ENCODE measurements around the gene ERAL1.
A peak's percentile ranks its signal among the peaks of the same experiment; 100 is the strongest.
"Not testable (repeated sequence)": the region's sequence is repeated elsewhere in the genome, so short reads cannot be mapped to it uniquely, and the experiment has no call there.

The ERAL1 gene

GRCh38 chr17:28892024-28892423, 37.2 kb downstream of the ERAL1 start:
- DNase-seq (ENCODE audit: low read depth, low spot score), result no peak
- no peak overlapping the region for H3K4me3 ChIP-seq (ENCODE audit: low read depth, low read length)
- no peak for TF ChIP-seq CTCF (IDR thresholded peaks at IDR 0.05; ENCODE audit: low read depth, low read length)
- in situ Hi-C loops (cut with HindIII; ENCODE audit: low sequenced_read_pairs), result no loop called here

GRCh38 chr17:28893248-28894183, 38.7 kb downstream of the ERAL1 start:
- H3K4me3 ChIP-seq (ENCODE audit: low read depth, low read length); DNase-seq (ENCODE audit: low read depth, low spot score); in situ Hi-C loops (cut with HindIII; ENCODE audit: low sequenced_read_pairs): not testable (repeated sequence)

- H3K4me3 ChIP-seq (ENCODE audit: low read depth, low read length), result no peak overlapping the region
- in situ Hi-C loops (cut with HindIII; ENCODE audit: low sequenced_read_pairs), result no loop called here
- no peak for TF ChIP-seq CTCF (IDR thresholded peaks at IDR 0.05; ENCODE audit: low read depth, low read length)
- no peak for DNase-seq (ENCODE audit: low read depth, low spot score)
These were observed 41.1 kb downstream of the ERAL1 start for GRCh38 chr17:28895794-28896447.

- in situ Hi-C loops (cut with HindIII; ENCODE audit: low sequenced_read_pairs), result no loop called here
- DNase-seq (ENCODE audit: low read depth, low spot score), result no peak
- H3K4me3 ChIP-seq (ENCODE audit: low read depth, low read length), result peak overlapping the region; percentile 76
- TF ChIP-seq CTCF (IDR thresholded peaks at IDR 0.05; ENCODE audit: low read depth, low read length), result no peak
These were observed 41.7 kb downstream of the ERAL1 start for GRCh38 chr17:28896491-28896883.

GRCh38 chr17:28896884-28897768, 42.3 kb downstream of the ERAL1 start, which contains the start of gene FLOT2:
Gene FLOT2 (minus strand): TSS chr17:28897733. CDS start chr17:28897574, 159 bp downstream.
- peak; percentile 14 for TF ChIP-seq CTCF (IDR thresholded peaks at IDR 0.05; ENCODE audit: low read depth, low read length)
- in situ Hi-C loops (cut with HindIII; ENCODE audit: low sequenced_read_pairs), result no loop called here
- DNase-seq (ENCODE audit: low read depth, low spot score), result peak; percentile 13
- peak within 1 kb of the TSS; percentile 76 for H3K4me3 ChIP-seq (ENCODE audit: low read depth, low read length)

GRCh38 chr17:28897769-28898526, 43.1 kb downstream of the ERAL1 start:
- no peak for DNase-seq (ENCODE audit: low read depth, low spot score)
- in situ Hi-C loops (cut with HindIII; ENCODE audit: low sequenced_read_pairs), result no loop called here
- TF ChIP-seq CTCF (IDR thresholded peaks at IDR 0.05; ENCODE audit: low read depth, low read length), result no peak
- H3K4me3 ChIP-seq (ENCODE audit: low read depth, low read length), result peak overlapping the region; percentile 76
